GM12878 (cell line): ENCODE data around the gene RMND5A. TPM values are rescaled to one million over a fixed set of nuclear protein-coding genes. Genes with fewer than 3 reads are reported as not detected.

Source experiments
- ATF7 ChIP-seq: fragments of 450-650 bp; IDR thresholded peaks from 2 replicates; pipeline ENCODE4 v1.6.1; 2016; ENCODE audit warnings: low read depth, mild to moderate bottlenecking
- BCL11A ChIP-seq: IDR thresholded peaks from 2 replicates; pipeline ENCODE4 v1.6.1; 2011; ENCODE audit warnings: low read depth, low read length
- BCLAF1 ChIP-seq: fragments of 450-650 bp; IDR thresholded peaks from 2 replicates; pipeline ENCODE4 v1.6.1; 2017; ENCODE audit warnings: antibody characterized with exemption, mild to moderate bottlenecking, moderate library complexity
- BHLHE40 ChIP-seq, 2 experiments: fragments of 450-650 bp in 1 of 2; IDR thresholded peaks; 2 replicates each; pipeline ENCODE4 v1.6.1; 2011 to 2017; ENCODE audit warnings: low read depth in 2 of 2, borderline replicate concordance in 1 of 2, improper control_type of control experiment in 1 of 2, low read length in 1 of 2, mild to moderate bottlenecking in 1 of 2
- CREM ChIP-seq: IDR thresholded peaks from 2 replicates; pipeline ENCODE4 v1.6.1; 2014; ENCODE audit warnings: antibody characterized with exemption, low read depth
- EP300 ChIP-seq, 2 experiments: fragments of 150-350 bp in 1 of 2; IDR thresholded peaks; 2 replicates each; pipeline ENCODE4 v1.6.1; 2011 to 2012; ENCODE audit warnings: low read depth in 2 of 2, low read length in 2 of 2, borderline replicate concordance in 1 of 2, improper control_type of control experiment in 1 of 2, inconsistent platforms in 1 of 2; ENCODE audit not compliant: control insufficient read depth in 1 of 2
- GABPA ChIP-seq: IDR thresholded peaks from 2 replicates; pipeline ENCODE4 v1.6.1; 2014; ENCODE audit warnings: antibody characterized with exemption, low read depth, mild to moderate bottlenecking, inconsistent platforms
- JUNB ChIP-seq: IDR thresholded peaks from 2 replicates; pipeline ENCODE4 v1.6.1; 2016; ENCODE audit warnings: antibody characterized with exemption, mild to moderate bottlenecking
- MEF2A ChIP-seq: IDR thresholded peaks from 2 replicates; pipeline ENCODE4 v1.6.1; 2011; ENCODE audit warnings: low read depth, mild to moderate bottlenecking, low read length, moderate library complexity; ENCODE audit not compliant: insufficient read depth
- RAD51 ChIP-seq: fragments of 450-650 bp; IDR thresholded peaks from 2 replicates; pipeline ENCODE4 v1.6.1; 2016; ENCODE audit warnings: moderate library complexity, mild to moderate bottlenecking, inconsistent platforms
- RCOR1 ChIP-seq: conservative IDR thresholded peaks from 2 replicates; pipeline ENCODE4 v1.6.1; 2012; ENCODE audit warnings: low read depth, low read length, improper control_type of control experiment
- REST ChIP-seq: IDR thresholded peaks from 2 replicates; pipeline ENCODE4 v1.6.1; 2012; ENCODE audit warnings: mild to moderate bottlenecking, low read depth, low read length
- SP1 ChIP-seq: IDR thresholded peaks from one replicate; pipeline ENCODE4 v1.6.1; 2011; ENCODE audit warnings: low read depth, low read length
- polyA plus RNA-seq, 11 experiments: library from polyadenylated mRNA; depleted of rRNA in 4 of 11; unstranded in 6 of 11; stranded (reverse) in 5 of 11; fragments of >200 nt; fragmentation: Nextera tagmentation in 4 of 11; fragmentation: Illumina TruSeq in 1 of 11; extraction: Ambion mirVana in 4 of 11; extraction: Trizol in 1 of 11; gene quantifications; 1 replicate in 1 of 11; 2 replicates in 10 of 11; pipeline versions ENCODE4 v1.2.1 to v1.2.3, GENCODE V29; 2011 to 2016; ENCODE audit warnings: inconsistent platforms in 2 of 11, missing spikeins in 2 of 11, low read depth in 1 of 11
- total RNA-seq, 4 experiments: library from RNA; depleted of rRNA in 3 of 4; stranded (reverse); fragments of >200 nt in 3 of 4; fragmentation: Illumina TruSeq in 1 of 4; extraction: Trizol in 1 of 4; gene quantifications; 2 replicates each; pipeline versions ENCODE4 v1.2.1 to v1.2.3, GENCODE V29; 2013 to 2021
- TF ChIP-seq, protein P1 (sequence below): fragments of 450-650 bp; IDR thresholded peaks from 2 replicates; pipeline ENCODE4 v1.6.1; 2017; ENCODE audit warnings: mild to moderate bottlenecking, moderate library complexity
- TF ChIP-seq, protein P2 (sequence below): fragments of 450-650 bp; IDR thresholded peaks from 2 replicates; pipeline ENCODE4 v1.6.1; 2017; ENCODE audit warnings: mild to moderate bottlenecking

The RMND5A gene
- total and polyA plus RNA-seq, 10 of the 15 experiments (the other 5 are each of a cell fraction or from before 2014, with no cell fraction given): 8.3 to 33.6 (median 23.2) TPM

DNA sequence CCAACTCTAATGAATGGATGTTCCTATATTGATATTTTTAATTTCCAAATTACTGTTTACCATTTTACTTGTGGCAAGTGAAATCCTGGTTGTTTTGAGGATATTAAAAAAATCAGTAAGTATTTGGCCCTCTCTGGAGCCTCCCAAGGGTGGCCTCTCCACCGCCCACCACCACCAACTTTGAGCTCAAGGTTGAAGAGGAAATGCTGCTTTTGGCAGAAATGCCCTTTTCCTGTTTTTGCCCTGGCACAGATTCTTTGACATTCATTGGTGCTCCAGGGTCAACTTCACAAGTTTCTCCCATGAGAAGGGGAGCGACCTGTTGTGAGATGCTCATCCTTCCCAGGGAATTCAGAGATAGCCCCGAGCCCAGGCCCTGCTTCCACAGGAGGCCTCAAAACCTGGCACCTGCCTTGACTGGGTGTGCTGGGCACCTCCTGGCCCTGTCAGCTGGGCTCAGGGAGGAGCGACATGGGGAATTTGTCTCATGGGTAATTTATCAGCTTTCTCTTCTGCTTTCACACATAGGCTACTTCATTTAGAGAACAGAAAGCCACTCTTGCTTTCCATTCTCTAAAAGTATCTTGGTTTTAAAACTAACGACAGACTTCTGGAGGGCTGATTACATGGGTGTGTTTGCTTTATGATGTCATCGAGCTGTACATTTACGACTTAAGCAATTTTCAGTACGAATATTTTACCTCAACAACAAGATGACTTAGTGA, 63.7 kb downstream of the RMND5A start (continued):
- no peak for TF ChIP-seq BCLAF1
- peak; percentile 67 for TF ChIP-seq RAD51
- TF ChIP-seq ATF7: peak; percentile 99
- peak; percentile 4 for TF ChIP-seq SP1
- no peak for TF ChIP-seq BCL11A
- TF ChIP-seq, protein P1, sequence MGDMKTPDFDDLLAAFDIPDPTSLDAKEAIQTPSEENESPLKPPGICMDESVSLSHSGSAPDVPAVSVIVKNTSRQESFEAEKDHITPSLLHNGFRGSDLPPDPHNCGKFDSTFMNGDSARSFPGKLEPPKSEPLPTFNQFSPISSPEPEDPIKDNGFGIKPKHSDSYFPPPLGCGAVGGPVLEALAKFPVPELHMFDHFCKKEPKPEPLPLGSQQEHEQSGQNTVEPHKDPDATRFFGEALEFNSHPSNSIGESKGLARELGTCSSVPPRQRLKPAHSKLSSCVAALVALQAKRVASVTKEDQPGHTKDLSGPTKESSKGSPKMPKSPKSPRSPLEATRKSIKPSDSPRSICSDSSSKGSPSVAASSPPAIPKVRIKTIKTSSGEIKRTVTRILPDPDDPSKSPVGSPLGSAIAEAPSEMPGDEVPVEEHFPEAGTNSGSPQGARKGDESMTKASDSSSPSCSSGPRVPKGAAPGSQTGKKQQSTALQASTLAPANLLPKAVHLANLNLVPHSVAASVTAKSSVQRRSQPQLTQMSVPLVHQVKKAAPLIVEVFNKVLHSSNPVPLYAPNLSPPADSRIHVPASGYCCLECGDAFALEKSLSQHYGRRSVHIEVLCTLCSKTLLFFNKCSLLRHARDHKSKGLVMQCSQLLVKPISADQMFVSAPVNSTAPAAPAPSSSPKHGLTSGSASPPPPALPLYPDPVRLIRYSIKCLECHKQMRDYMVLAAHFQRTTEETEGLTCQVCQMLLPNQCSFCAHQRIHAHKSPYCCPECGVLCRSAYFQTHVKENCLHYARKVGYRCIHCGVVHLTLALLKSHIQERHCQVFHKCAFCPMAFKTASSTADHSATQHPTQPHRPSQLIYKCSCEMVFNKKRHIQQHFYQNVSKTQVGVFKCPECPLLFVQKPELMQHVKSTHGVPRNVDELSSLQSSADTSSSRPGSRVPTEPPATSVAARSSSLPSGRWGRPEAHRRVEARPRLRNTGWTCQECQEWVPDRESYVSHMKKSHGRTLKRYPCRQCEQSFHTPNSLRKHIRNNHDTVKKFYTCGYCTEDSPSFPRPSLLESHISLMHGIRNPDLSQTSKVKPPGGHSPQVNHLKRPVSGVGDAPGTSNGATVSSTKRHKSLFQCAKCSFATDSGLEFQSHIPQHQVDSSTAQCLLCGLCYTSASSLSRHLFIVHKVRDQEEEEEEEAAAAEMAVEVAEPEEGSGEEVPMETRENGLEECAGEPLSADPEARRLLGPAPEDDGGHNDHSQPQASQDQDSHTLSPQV: peak; percentile 86; the same call in 1 of the 2 replicates
- TF ChIP-seq MEF2A: 0 out of 2 replicates have a peak, but pooled peaks have one; percentile 19
- peak in 1 of 2 experiments; percentile 51; a peak in 1 of 4 replicates for TF ChIP-seq BHLHE40 (IDR thresholded peaks at IDR 0.05; ENCODE audit: borderline replicate concordance in 1 of 2, low read depth in 2 of 2, low read length in 1 of 2)
- TF ChIP-seq EP300 (IDR thresholded peaks at IDR 0.05; ENCODE audit: borderline replicate concordance in 1 of 2, control insufficient read depth in 1 of 2, low read depth in 2 of 2, low read length in 2 of 2): peak; percentile 63 to 87; a peak in 3 of 4 replicates
- TF ChIP-seq GABPA: no peak
- TF ChIP-seq REST: no peak
- TF ChIP-seq RCOR1: 0 out of 2 replicates have a peak, but pooled peaks have one; percentile 44
- TF ChIP-seq JUNB: peak; percentile 54
- TF ChIP-seq CREM: peak; percentile 91
- TF ChIP-seq, protein P2, sequence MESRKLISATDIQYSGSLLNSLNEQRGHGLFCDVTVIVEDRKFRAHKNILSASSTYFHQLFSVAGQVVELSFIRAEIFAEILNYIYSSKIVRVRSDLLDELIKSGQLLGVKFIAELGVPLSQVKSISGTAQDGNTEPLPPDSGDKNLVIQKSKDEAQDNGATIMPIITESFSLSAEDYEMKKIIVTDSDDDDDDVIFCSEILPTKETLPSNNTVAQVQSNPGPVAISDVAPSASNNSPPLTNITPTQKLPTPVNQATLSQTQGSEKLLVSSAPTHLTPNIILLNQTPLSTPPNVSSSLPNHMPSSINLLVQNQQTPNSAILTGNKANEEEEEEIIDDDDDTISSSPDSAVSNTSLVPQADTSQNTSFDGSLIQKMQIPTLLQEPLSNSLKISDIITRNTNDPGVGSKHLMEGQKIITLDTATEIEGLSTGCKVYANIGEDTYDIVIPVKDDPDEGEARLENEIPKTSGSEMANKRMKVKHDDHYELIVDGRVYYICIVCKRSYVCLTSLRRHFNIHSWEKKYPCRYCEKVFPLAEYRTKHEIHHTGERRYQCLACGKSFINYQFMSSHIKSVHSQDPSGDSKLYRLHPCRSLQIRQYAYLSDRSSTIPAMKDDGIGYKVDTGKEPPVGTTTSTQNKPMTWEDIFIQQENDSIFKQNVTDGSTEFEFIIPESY: no peak
